SK-N-SH treated with all-trans-retinoic acid at 6 μM for 48 hours (cell line): ENCODE data around the gene DGKE.

Experiments used
- ATAC-seq: fragments of 200-7000 bp; cut with Tn5 transposase; 3 replicates; pipeline ENCODE4 v1.9.1; 2020; ENCODE audit warnings: mild to moderate bottlenecking, moderate library complexity
- ARNTL ChIP-seq: fragments of 450-650 bp; formaldehyde crosslinking; IDR thresholded peaks from 2 replicates; pipeline ENCODE4 v1.5.0; 2020; ENCODE audit warnings: low read depth, mild to moderate bottlenecking, moderate library complexity, borderline replicate concordance
- BACH2 ChIP-seq: fragments of 250-450 bp; sonication (Bioruptor Pico); IDR thresholded peaks from 2 replicates; pipeline ENCODE4 v1.9.0; 2021; ENCODE audit warnings: mild to moderate bottlenecking, borderline replicate concordance
- CREB5 ChIP-seq: fragments of 250-450 bp; sonication (Bioruptor Pico); IDR thresholded peaks from 2 replicates; pipeline ENCODE4 v1.5.1; 2020; ENCODE audit warnings: low read depth, mild to moderate bottlenecking, moderate library complexity
- CSDC2 ChIP-seq: fragments of 250-450 bp; sonication (Bioruptor Pico); IDR thresholded peaks from 2 replicates; pipeline ENCODE4 v1.5.0; 2020; ENCODE audit warnings: mild to moderate bottlenecking, moderate library complexity
- CSRNP3 ChIP-seq: fragments of 250-450 bp; sonication (Bioruptor Pico); IDR thresholded peaks from 2 replicates; pipeline ENCODE4 v1.5.1; 2021; ENCODE audit warnings: mild to moderate bottlenecking, moderate library complexity
- ESRRG ChIP-seq: fragments of 250-450 bp; sonication (Bioruptor Pico); IDR thresholded peaks from 2 replicates; pipeline ENCODE4 v1.6.1; 2021; ENCODE audit warnings: mild to moderate bottlenecking
- GLIS3 ChIP-seq: fragments of 250-450 bp; sonication (Bioruptor Pico); IDR thresholded peaks from 2 replicates; pipeline ENCODE4 v1.5.0; 2020; ENCODE audit warnings: mild to moderate bottlenecking, moderate library complexity
- ISL1 ChIP-seq: fragments of 250-450 bp; sonication (Bioruptor Pico); IDR thresholded peaks from 2 replicates; pipeline ENCODE4 v2.1.2; 2022; ENCODE audit warnings: mild to moderate bottlenecking, moderate library complexity
- OSR1 ChIP-seq: fragments of 250-450 bp; sonication (Bioruptor Pico); IDR thresholded peaks from 2 replicates; pipeline ENCODE4 v1.8.0; 2022; ENCODE audit warnings: moderate library complexity, mild to moderate bottlenecking, inconsistent platforms
- PATZ1 ChIP-seq: fragments of 250-450 bp; sonication (Bioruptor Pico); IDR thresholded peaks from 2 replicates; pipeline ENCODE4 v1.8.0; 2020; ENCODE audit warnings: mild to moderate bottlenecking, moderate library complexity, borderline replicate concordance
- POU6F1 ChIP-seq: fragments of 250-450 bp; sonication (Bioruptor Pico); IDR thresholded peaks from 2 replicates; pipeline ENCODE4 v1.8.0; 2021; ENCODE audit warnings: low read depth, mild to moderate bottlenecking, moderate library complexity, borderline replicate concordance
- RARB ChIP-seq: fragments of 250-450 bp; sonication (Bioruptor Pico); IDR thresholded peaks from 2 replicates; pipeline ENCODE4 v1.8.0; 2021; ENCODE audit warnings: mild to moderate bottlenecking, moderate library complexity
- TCF4 ChIP-seq: fragments of 250-450 bp; sonication (Bioruptor Pico); IDR thresholded peaks from 2 replicates; pipeline ENCODE4 v1.8.0; 2021; ENCODE audit warnings: mild to moderate bottlenecking, moderate library complexity, borderline replicate concordance
- TOX ChIP-seq: fragments of 250-450 bp; sonication (Bioruptor Pico); IDR thresholded peaks from 2 replicates; pipeline ENCODE4 v1.8.0; 2021; ENCODE audit warnings: mild to moderate bottlenecking, moderate library complexity, borderline replicate concordance
- TSHZ2 ChIP-seq: fragments of 250-450 bp; sonication (Bioruptor Pico); IDR thresholded peaks from 2 replicates; pipeline ENCODE4 v1.5.0; 2020; ENCODE audit warnings: mild to moderate bottlenecking, moderate library complexity
- ZFP3 ChIP-seq: fragments of 250-450 bp; sonication (Bioruptor Pico); IDR thresholded peaks from 2 replicates; pipeline ENCODE4 v1.5.0; 2020; ENCODE audit warnings: mild to moderate bottlenecking, moderate library complexity
- ZNF565 ChIP-seq: fragments of 450-650 bp; formaldehyde crosslinking; conservative IDR thresholded peaks from 2 replicates; pipeline ENCODE4 v1.5.0; 2020; ENCODE audit warnings: low read depth, mild to moderate bottlenecking, moderate library complexity
- ZNF70 ChIP-seq: fragments of 450-650 bp; formaldehyde crosslinking; IDR thresholded peaks from 2 replicates; pipeline ENCODE4 v1.5.0; 2020; ENCODE audit warnings: mild to moderate bottlenecking, moderate library complexity
- ZNF8 ChIP-seq: fragments of 450-650 bp; formaldehyde crosslinking; IDR thresholded peaks from 2 replicates; pipeline ENCODE4 v1.5.0; 2020; ENCODE audit warnings: mild to moderate bottlenecking, moderate library complexity

Gene DGKE

GRCh38 chr17:56899403-56899802 is 65.5 kb downstream of the DGKE start:
- TF ChIP-seq ZNF70 (CRISPR knock-in tag) (no peak), POU6F1 (CRISPR knock-in tag) (no peak), RARB (CRISPR knock-in tag) (no peak), CREB5 (CRISPR knock-in tag) (no peak), ZFP3 (CRISPR knock-in tag) (no peak), ZNF8 (no peak), TOX (CRISPR knock-in tag) (no peak), OSR1 (CRISPR knock-in tag) (no peak), ISL1 (CRISPR knock-in tag) (no peak)
- no peak for ATAC-seq

GRCh38 chr17:56902348-56902747 is 68.4 kb downstream of the DGKE start:
- peak; percentile 97 for ATAC-seq
- no peak for TF ChIP-seq GLIS3 (CRISPR knock-in tag)
- no peak for TF ChIP-seq RARB (CRISPR knock-in tag)
- no peak for TF ChIP-seq CSRNP3
- no peak for TF ChIP-seq BACH2
- no peak for TF ChIP-seq ZNF565 (CRISPR knock-in tag)
- TF ChIP-seq ESRRG (CRISPR knock-in tag): no peak
- no peak for TF ChIP-seq ZNF70 (CRISPR knock-in tag)
- TF ChIP-seq ARNTL (CRISPR knock-in tag): no peak
- no peak for TF ChIP-seq TOX (CRISPR knock-in tag)
- TF ChIP-seq PATZ1: no peak
- TF ChIP-seq ISL1 (CRISPR knock-in tag): no peak
- no peak for TF ChIP-seq TCF4 (CRISPR knock-in tag)

GRCh38 chr17:56903560-56903959 is 69.6 kb downstream of the DGKE start:
- TF ChIP-seq OSR1 (CRISPR knock-in tag): no peak
- TF ChIP-seq PATZ1: no peak
- TF ChIP-seq TCF4 (CRISPR knock-in tag): no peak
- no peak for TF ChIP-seq CSDC2 (CRISPR knock-in tag)
- TF ChIP-seq CSRNP3: no peak
- no peak for TF ChIP-seq RARB (CRISPR knock-in tag)
- TF ChIP-seq TSHZ2: no peak

More at GRCh38 chr17:56903560-56903959, 69.6 kb downstream of the DGKE start:
- no peak for ATAC-seq
